ENCODE measurements around the gene PARD3B.

DNA sequence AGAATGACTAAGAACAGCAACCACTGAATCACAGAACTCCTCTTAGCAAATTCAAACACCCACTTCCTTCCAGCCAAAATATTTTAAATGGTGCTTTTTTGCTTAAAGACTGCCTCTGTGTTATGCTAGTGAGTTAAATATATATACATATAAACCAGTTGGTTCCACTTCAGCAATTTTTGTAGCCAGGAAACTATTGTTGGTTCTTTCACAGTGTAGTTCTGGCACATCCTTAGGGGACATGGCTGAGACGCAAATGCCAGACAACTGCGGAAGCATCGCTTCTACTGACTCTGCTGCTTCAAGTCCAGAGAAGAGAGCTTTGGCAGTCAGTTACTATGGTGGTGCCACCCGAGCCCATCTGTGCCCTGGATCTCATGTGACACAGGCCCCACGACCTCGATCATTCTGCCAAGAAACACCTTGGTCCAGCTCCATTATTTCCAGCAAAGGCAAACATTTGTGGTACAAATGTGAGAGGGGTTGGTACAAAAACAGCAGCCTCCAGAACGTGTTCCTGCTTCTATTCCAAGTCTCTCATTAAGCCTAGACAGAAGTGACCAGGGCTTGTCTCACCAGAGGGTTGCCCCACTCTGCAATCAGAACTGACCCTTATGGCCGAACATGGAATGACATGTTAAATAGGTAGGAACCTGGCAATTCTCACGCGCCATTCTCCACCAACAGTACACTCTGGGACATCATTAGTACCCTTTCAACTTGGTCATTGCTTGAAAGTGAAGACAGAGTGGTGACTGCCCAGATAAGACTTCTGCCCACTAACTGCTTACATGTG is 1019.3 kb downstream of the PARD3B start:
- TF ChIP-seq, protein P1, sequence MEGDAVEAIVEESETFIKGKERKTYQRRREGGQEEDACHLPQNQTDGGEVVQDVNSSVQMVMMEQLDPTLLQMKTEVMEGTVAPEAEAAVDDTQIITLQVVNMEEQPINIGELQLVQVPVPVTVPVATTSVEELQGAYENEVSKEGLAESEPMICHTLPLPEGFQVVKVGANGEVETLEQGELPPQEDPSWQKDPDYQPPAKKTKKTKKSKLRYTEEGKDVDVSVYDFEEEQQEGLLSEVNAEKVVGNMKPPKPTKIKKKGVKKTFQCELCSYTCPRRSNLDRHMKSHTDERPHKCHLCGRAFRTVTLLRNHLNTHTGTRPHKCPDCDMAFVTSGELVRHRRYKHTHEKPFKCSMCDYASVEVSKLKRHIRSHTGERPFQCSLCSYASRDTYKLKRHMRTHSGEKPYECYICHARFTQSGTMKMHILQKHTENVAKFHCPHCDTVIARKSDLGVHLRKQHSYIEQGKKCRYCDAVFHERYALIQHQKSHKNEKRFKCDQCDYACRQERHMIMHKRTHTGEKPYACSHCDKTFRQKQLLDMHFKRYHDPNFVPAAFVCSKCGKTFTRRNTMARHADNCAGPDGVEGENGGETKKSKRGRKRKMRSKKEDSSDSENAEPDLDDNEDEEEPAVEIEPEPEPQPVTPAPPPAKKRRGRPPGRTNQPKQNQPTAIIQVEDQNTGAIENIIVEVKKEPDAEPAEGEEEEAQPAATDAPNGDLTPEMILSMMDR (IDR thresholded peaks at IDR 0.05): no peak
- TF ChIP-seq POLR2AphosphoS5 (IDR thresholded peaks at IDR 0.05; ENCODE audit: low read depth, low read length): no peak
- TF ChIP-seq, protein P2, sequence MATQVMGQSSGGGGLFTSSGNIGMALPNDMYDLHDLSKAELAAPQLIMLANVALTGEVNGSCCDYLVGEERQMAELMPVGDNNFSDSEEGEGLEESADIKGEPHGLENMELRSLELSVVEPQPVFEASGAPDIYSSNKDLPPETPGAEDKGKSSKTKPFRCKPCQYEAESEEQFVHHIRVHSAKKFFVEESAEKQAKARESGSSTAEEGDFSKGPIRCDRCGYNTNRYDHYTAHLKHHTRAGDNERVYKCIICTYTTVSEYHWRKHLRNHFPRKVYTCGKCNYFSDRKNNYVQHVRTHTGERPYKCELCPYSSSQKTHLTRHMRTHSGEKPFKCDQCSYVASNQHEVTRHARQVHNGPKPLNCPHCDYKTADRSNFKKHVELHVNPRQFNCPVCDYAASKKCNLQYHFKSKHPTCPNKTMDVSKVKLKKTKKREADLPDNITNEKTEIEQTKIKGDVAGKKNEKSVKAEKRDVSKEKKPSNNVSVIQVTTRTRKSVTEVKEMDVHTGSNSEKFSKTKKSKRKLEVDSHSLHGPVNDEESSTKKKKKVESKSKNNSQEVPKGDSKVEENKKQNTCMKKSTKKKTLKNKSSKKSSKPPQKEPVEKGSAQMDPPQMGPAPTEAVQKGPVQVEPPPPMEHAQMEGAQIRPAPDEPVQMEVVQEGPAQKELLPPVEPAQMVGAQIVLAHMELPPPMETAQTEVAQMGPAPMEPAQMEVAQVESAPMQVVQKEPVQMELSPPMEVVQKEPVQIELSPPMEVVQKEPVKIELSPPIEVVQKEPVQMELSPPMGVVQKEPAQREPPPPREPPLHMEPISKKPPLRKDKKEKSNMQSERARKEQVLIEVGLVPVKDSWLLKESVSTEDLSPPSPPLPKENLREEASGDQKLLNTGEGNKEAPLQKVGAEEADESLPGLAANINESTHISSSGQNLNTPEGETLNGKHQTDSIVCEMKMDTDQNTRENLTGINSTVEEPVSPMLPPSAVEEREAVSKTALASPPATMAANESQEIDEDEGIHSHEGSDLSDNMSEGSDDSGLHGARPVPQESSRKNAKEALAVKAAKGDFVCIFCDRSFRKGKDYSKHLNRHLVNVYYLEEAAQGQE (IDR thresholded peaks at IDR 0.05; ENCODE audit: insufficient read depth in 1 of 2, low read depth in 2 of 2, low read length in 1 of 2): no peak
- TF ChIP-seq SIN3A (IDR thresholded peaks at IDR 0.05; ENCODE audit: borderline replicate concordance, insufficient read depth, low read depth, low read length): no peak
- no peak for TF ChIP-seq TCF7L2 (IDR thresholded peaks at IDR 0.05; ENCODE audit: low read depth, low read length)

All from Panc1 (cell line).